ENCODE measurements around the gene TNFRSF12A. TPM values are rescaled to one million over a fixed set of nuclear protein-coding genes. Genes with fewer than 3 reads are reported as not detected.

The TNFRSF12A gene
- total RNA-seq, 1 experiment from 2014 or later = 78.9 TPM

DNA sequence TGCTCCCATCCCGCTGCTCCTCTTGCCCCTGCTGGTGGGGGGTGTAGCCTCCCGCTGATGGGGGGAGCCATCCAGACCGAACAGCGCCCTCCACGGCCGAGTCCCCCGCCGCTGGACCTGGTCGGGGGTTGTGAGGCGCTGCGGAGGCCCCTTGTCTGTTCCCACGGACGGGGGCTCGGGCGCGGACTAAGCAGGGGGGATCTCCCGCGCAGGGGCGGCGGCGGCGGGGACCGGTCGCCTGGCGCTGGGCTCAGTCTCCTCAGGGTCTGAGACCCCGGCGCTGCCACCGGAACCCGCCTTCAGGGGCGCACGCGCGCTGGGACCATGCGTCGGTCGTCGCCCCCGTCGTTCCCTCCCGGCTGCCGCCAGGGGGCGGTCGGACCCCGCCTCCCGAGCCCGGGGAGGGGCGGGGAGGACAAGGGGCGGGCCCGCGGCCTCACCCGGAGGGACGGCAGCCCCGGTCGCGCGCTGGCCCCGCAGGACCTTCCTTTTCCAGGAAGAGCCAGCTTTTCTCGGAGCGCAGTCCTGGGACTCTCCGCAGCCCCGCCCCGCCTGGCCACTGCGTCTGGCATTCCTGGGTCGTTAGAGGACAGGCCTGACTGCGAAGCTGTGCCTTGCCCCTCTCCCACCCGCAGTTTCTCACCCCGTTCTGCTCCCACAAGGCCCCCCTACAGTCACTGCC, 39.0 kb downstream of the TNFRSF12A start (continued):
- no peak for TF ChIP-seq JAZF1 (CRISPR knock-in tag; IDR thresholded peaks at IDR 0.05)
- TF ChIP-seq, protein P1, sequence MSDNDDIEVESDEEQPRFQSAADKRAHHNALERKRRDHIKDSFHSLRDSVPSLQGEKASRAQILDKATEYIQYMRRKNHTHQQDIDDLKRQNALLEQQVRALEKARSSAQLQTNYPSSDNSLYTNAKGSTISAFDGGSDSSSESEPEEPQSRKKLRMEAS (CRISPR knock-in tag; IDR thresholded peaks at IDR 0.05) = peak; percentile 83
- TF ChIP-seq, protein P2, sequence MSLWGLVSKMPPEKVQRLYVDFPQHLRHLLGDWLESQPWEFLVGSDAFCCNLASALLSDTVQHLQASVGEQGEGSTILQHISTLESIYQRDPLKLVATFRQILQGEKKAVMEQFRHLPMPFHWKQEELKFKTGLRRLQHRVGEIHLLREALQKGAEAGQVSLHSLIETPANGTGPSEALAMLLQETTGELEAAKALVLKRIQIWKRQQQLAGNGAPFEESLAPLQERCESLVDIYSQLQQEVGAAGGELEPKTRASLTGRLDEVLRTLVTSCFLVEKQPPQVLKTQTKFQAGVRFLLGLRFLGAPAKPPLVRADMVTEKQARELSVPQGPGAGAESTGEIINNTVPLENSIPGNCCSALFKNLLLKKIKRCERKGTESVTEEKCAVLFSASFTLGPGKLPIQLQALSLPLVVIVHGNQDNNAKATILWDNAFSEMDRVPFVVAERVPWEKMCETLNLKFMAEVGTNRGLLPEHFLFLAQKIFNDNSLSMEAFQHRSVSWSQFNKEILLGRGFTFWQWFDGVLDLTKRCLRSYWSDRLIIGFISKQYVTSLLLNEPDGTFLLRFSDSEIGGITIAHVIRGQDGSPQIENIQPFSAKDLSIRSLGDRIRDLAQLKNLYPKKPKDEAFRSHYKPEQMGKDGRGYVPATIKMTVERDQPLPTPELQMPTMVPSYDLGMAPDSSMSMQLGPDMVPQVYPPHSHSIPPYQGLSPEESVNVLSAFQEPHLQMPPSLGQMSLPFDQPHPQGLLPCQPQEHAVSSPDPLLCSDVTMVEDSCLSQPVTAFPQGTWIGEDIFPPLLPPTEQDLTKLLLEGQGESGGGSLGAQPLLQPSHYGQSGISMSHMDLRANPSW (CRISPR knock-in tag; conservative IDR thresholded peaks at IDR 0.05; ENCODE audit: low read depth) = no peak
- no peak for TF ChIP-seq JUN (CRISPR knock-in tag; IDR thresholded peaks at IDR 0.05)
- TF ChIP-seq TP53 (CRISPR knock-in tag; IDR thresholded peaks at IDR 0.05) = peak; percentile 62; the same call in 1 of the 2 replicates
- TF ChIP-seq ZNF317 (CRISPR knock-in tag; IDR thresholded peaks at IDR 0.05; ENCODE audit: borderline replicate concordance, low read depth) = 0 out of 2 replicates have a peak, but pooled peaks have one; percentile 51
- TF ChIP-seq, protein P3, sequence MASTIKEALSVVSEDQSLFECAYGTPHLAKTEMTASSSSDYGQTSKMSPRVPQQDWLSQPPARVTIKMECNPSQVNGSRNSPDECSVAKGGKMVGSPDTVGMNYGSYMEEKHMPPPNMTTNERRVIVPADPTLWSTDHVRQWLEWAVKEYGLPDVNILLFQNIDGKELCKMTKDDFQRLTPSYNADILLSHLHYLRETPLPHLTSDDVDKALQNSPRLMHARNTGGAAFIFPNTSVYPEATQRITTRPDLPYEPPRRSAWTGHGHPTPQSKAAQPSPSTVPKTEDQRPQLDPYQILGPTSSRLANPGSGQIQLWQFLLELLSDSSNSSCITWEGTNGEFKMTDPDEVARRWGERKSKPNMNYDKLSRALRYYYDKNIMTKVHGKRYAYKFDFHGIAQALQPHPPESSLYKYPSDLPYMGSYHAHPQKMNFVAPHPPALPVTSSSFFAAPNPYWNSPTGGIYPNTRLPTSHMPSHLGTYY (CRISPR knock-in tag; IDR thresholded peaks at IDR 0.05) = no peak
- TF ChIP-seq, protein P4, sequence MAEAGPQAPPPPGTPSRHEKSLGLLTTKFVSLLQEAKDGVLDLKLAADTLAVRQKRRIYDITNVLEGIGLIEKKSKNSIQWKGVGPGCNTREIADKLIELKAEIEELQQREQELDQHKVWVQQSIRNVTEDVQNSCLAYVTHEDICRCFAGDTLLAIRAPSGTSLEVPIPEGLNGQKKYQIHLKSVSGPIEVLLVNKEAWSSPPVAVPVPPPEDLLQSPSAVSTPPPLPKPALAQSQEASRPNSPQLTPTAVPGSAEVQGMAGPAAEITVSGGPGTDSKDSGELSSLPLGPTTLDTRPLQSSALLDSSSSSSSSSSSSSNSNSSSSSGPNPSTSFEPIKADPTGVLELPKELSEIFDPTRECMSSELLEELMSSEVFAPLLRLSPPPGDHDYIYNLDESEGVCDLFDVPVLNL (CRISPR knock-in tag; IDR thresholded peaks at IDR 0.05; ENCODE audit: borderline replicate concordance, low read depth) = no peak
- TF ChIP-seq SP1 (CRISPR knock-in tag; conservative IDR thresholded peaks at IDR 0.05) = peak; percentile 82
- TF ChIP-seq HMGA2 (CRISPR knock-in tag; IDR thresholded peaks at IDR 0.05) = no peak
- TF ChIP-seq FOXJ3 (CRISPR knock-in tag; IDR thresholded peaks at IDR 0.05; ENCODE audit: borderline replicate concordance) = no peak
- TF ChIP-seq GTF2I (CRISPR knock-in tag; conservative IDR thresholded peaks at IDR 0.05) = no peak
- 0 out of 2 replicates have a peak, but pooled peaks have one; percentile 56 for TF ChIP-seq ELF4 (CRISPR knock-in tag; IDR thresholded peaks at IDR 0.05; ENCODE audit: low read depth)
- TF ChIP-seq, protein P5, sequence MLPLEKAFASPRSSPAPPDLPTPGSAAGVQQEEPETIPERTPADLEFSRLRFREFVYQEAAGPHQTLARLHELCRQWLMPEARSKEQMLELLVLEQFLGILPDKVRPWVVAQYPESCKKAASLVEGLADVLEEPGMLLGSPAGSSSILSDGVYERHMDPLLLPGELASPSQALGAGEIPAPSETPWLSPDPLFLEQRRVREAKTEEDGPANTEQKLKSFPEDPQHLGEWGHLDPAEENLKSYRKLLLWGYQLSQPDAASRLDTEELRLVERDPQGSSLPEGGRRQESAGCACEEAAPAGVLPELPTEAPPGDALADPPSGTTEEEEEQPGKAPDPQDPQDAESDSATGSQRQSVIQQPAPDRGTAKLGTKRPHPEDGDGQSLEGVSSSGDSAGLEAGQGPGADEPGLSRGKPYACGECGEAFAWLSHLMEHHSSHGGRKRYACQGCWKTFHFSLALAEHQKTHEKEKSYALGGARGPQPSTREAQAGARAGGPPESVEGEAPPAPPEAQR (CRISPR knock-in tag; IDR thresholded peaks at IDR 0.05) = no peak
- peak; percentile 53; the same call in 1 of the 2 replicates for TF ChIP-seq GABPB1 (CRISPR knock-in tag; IDR thresholded peaks at IDR 0.05)
- TF ChIP-seq FOXP1 (CRISPR knock-in tag; IDR thresholded peaks at IDR 0.05; ENCODE audit: borderline replicate concordance) = no peak
- TF ChIP-seq, protein P6, sequence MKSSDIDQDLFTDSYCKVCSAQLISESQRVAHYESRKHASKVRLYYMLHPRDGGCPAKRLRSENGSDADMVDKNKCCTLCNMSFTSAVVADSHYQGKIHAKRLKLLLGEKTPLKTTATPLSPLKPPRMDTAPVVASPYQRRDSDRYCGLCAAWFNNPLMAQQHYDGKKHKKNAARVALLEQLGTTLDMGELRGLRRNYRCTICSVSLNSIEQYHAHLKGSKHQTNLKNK (CRISPR knock-in tag; IDR thresholded peaks at IDR 0.05) = no peak
- TF ChIP-seq FOXK1 (CRISPR knock-in tag; IDR thresholded peaks at IDR 0.05) = peak; percentile 21; the same call in 1 of the 2 replicates
- no peak for TF ChIP-seq ZNF396 (CRISPR knock-in tag; IDR thresholded peaks at IDR 0.05; ENCODE audit: borderline replicate concordance)
- TF ChIP-seq, protein P7, sequence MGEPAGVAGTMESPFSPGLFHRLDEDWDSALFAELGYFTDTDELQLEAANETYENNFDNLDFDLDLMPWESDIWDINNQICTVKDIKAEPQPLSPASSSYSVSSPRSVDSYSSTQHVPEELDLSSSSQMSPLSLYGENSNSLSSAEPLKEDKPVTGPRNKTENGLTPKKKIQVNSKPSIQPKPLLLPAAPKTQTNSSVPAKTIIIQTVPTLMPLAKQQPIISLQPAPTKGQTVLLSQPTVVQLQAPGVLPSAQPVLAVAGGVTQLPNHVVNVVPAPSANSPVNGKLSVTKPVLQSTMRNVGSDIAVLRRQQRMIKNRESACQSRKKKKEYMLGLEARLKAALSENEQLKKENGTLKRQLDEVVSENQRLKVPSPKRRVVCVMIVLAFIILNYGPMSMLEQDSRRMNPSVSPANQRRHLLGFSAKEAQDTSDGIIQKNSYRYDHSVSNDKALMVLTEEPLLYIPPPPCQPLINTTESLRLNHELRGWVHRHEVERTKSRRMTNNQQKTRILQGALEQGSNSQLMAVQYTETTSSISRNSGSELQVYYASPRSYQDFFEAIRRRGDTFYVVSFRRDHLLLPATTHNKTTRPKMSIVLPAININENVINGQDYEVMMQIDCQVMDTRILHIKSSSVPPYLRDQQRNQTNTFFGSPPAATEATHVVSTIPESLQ (CRISPR knock-in tag; IDR thresholded peaks at IDR 0.05) = no peak
- TF ChIP-seq, protein P8, sequence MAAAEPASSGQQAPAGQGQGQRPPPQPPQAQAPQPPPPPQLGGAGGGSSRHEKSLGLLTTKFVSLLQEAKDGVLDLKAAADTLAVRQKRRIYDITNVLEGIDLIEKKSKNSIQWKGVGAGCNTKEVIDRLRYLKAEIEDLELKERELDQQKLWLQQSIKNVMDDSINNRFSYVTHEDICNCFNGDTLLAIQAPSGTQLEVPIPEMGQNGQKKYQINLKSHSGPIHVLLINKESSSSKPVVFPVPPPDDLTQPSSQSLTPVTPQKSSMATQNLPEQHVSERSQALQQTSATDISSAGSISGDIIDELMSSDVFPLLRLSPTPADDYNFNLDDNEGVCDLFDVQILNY (CRISPR knock-in tag; IDR thresholded peaks at IDR 0.05) = peak; percentile 86
